Measurements from ENCODE around the gene B4GALNT4. TPM values are rescaled to one million over a fixed set of nuclear protein-coding genes. Genes with fewer than 3 reads are reported as not detected.
A peak's percentile ranks its signal among the peaks of the same experiment; 100 is the strongest.
"Not testable (repeated sequence)": the region's sequence is repeated elsewhere in the genome, so short reads cannot be mapped to it uniquely, and the experiment has no call there.

B4GALNT4 gene
- total RNA-seq, 1 donor from 2014 or later: 294 TPM

GRCh38 chr11:362642-363442, 6.5 kb upstream of the B4GALNT4 start:
- DNase-seq (ENCODE audit: low spot score, unreplicated experiment): no peak
- H3K36me3 Mint-ChIP-seq (ENCODE audit: insufficient read depth): peaks cover 2% of the 10 kb centered on the region
- no peak for TF ChIP-seq CTCF (IDR thresholded peaks at IDR 0.05; ENCODE audit: unreplicated experiment)
- H3K9me3 Mint-ChIP-seq (ENCODE audit: low read depth): peaks cover 6% of the 10 kb centered on the region
- H3K4me1 Mint-ChIP-seq (ENCODE audit: low read depth): no peaks in the 10 kb centered on the region
- H3K4me3 Mint-ChIP-seq (ENCODE audit: low read depth): no peak overlapping the region
- peaks cover 17% of the 10 kb centered on the region for H3K27me3 Mint-ChIP-seq
- no peak overlapping the region for H3K27ac Mint-ChIP-seq

- not testable (repeated sequence) for H3K27ac Mint-ChIP-seq; H3K36me3 Mint-ChIP-seq (ENCODE audit: insufficient read depth); H3K9me3 Mint-ChIP-seq (ENCODE audit: low read depth); H3K4me3 Mint-ChIP-seq (ENCODE audit: low read depth); H3K4me1 Mint-ChIP-seq (ENCODE audit: low read depth); DNase-seq (ENCODE audit: low spot score, unreplicated experiment)
- H3K27me3 Mint-ChIP-seq: peaks cover 17% of the 10 kb centered on the region
These were observed 5.9 kb upstream of the B4GALNT4 start for GRCh38 chr11:363443-363805.

GRCh38 chr11:363948-364761, 5.1 kb upstream of the B4GALNT4 start:
- Mint-ChIP-seq H3K27ac (no peak overlapping the region), H3K9me3 (ENCODE audit: low read depth) (peaks cover 6% of the 10 kb centered on the region), H3K4me1 (ENCODE audit: low read depth) (peaks cover 2% of the 10 kb centered on the region), H3K36me3 (ENCODE audit: insufficient read depth) (peaks cover 2% of the 10 kb centered on the region), H3K27me3 (peaks cover 17% of the 10 kb centered on the region), H3K4me3 (ENCODE audit: low read depth) (no peak overlapping the region)
- DNase-seq (ENCODE audit: low spot score, unreplicated experiment): peak; percentile 57
- peak; percentile 59 for TF ChIP-seq CTCF (IDR thresholded peaks at IDR 0.05; ENCODE audit: unreplicated experiment)

GRCh38 chr11:364991-365725, 4.1 kb upstream of the B4GALNT4 start:
- no peak for TF ChIP-seq CTCF (IDR thresholded peaks at IDR 0.05; ENCODE audit: unreplicated experiment)

GRCh38 chr11:365831-366230, 3.5 kb upstream of the B4GALNT4 start:
- Mint-ChIP-seq H3K27ac (no peak overlapping the region), H3K4me1 (ENCODE audit: low read depth) (peaks cover 7% of the 10 kb centered on the region), H3K36me3 (ENCODE audit: insufficient read depth) (peaks cover 2% of the 10 kb centered on the region), H3K4me3 (ENCODE audit: low read depth) (no peak overlapping the region), H3K9me3 (ENCODE audit: low read depth) (peaks cover 6% of the 10 kb centered on the region), H3K27me3 (peaks cover 17% of the 10 kb centered on the region)
- DNase-seq (ENCODE audit: low spot score, unreplicated experiment): no peak
- TF ChIP-seq CTCF (IDR thresholded peaks at IDR 0.05; ENCODE audit: unreplicated experiment): no peak

More at GRCh38 chr11:364991-365725, 4.1 kb upstream of the B4GALNT4 start:
- no peak for DNase-seq (ENCODE audit: low spot score, unreplicated experiment)
- H3K4me3 Mint-ChIP-seq (ENCODE audit: low read depth): no peak overlapping the region
- peaks cover 17% of the 10 kb centered on the region for H3K27me3 Mint-ChIP-seq
- H3K36me3 Mint-ChIP-seq (ENCODE audit: insufficient read depth): peaks cover 2% of the 10 kb centered on the region
- H3K9me3 Mint-ChIP-seq (ENCODE audit: low read depth): peaks cover 6% of the 10 kb centered on the region
- H3K27ac Mint-ChIP-seq: no peak overlapping the region
- H3K4me1 Mint-ChIP-seq (ENCODE audit: low read depth): peaks cover 2% of the 10 kb centered on the region

Measured in progenitor cell of endocrine pancreas (in vitro differentiated cells).